GM12801 (cell line): Measurements from ENCODE around the gene QRICH2.

Experiments
- CTCF ChIP-seq: IDR thresholded peaks from one replicate; pipeline ENCODE4 v1.5.1; 2011; ENCODE audit warnings: control low read depth; ENCODE audit not compliant: insufficient read length; ENCODE audit errors: extremely low read depth

QRICH2 gene

GRCh38 chr17:76318586-76318985 lies 10.5 kb upstream of the QRICH2 start:
- no peak for TF ChIP-seq CTCF

GRCh38 chr17:76317535-76317934 lies 9.5 kb upstream of the QRICH2 start:
- TF ChIP-seq CTCF = no peak

- no peak for TF ChIP-seq CTCF
These were observed 6.5 kb upstream of the QRICH2 start for GRCh38 chr17:76314392-76315227.

GRCh38 chr17:76312735-76313134 lies 4.7 kb upstream of the QRICH2 start:
- TF ChIP-seq CTCF = no peak

GRCh38 chr17:76309461-76309860 lies 1.4 kb upstream of the QRICH2 start:
- TF ChIP-seq CTCF = no peak

DNA sequence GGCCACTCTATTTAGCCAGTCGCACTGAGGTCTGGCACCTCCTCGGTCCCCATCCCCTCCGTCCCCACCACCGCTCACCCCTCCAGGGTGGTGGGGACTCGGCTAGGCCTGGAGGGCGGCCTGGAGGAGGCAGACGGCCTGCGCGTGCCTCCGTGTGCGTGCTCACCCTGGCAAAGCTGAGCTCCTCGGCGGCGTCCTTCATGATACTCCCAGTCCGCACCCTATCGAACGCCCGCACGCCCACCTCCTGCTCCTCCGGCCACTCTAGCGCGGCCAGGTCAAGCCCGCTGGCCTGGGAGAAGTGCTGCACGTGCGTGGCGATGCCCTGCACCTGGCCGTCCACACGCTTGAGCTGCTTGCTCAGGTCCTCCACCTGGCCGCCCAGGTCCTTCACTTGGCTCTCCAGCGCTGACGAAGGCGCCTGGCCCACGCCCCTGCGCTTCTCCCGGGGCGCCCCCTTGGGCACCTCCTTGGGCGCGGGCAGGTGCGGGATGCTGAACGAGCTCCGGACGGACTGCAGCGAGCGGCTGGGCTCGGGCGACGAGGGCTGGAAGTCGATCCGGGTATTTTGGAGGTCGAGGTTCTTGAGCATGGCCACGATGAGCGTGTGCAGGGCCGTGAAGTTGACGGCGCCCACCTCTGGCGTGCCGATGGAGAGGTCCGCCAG lies 644 bp downstream of the QRICH2 start:
- no peak for TF ChIP-seq CTCF

DNA sequence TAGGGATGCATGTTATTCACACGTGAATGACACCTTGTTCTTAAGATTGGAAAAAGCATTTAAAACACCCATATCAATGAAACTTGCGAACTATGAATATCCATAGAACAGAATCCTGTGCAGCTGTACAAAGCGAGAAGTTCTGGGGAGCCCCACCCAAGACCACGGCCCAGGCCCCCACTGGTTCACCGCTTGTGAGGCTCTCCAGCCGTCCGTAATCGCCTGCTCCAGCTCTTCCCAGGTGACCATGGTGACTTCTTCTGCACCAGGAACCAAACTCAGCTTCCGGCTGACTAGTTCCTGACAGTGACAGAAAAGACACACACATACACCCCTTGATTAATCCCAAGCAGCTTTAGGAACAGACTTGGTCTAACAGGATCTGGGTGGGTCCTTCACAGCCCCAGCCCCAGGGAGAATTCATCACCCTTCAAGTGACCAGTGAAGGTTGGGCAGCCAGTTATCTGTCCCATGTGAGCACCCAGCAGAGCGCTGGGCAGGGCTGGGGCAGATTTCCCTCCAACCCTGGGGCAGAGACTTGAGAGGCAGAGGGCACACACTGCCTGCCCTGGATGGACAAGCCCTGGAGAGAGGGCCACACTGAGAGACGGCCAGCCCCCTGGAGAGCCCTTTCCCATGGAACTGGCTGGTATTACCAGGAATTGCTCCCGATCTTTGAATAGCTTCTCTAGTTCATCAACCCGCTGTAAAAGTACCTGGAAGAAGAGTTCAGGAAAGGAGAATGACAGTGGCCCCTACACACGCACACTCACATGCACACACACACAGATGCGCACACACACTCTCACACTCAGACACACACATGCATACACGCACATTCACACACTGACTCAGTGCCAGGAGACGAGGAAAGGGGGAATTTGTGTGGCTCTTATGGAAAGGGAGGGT lies 3.6 kb downstream of the QRICH2 start:
- no peak for TF ChIP-seq CTCF
